Ascending aorta (tissue), 2 donors: ENCODE data around the gene SIRT1. TPM values are rescaled to one million over a fixed set of nuclear protein-coding genes. Genes with fewer than 3 reads are reported as not detected.
"Not testable (repeated sequence)": the region's sequence is repeated elsewhere in the genome, so short reads cannot be mapped to it uniquely, and the experiment has no call there.

ENCODE experiments used
- DNase-seq, 2 donors: peaks; one replicate each; pipeline ENCODE4 v3.0.0-alpha.2; 2019; ENCODE audit warnings: low spot score in 2 of 2
- H3K27ac ChIP-seq, 2 donors: fragments of 200-600 bp; sonication (generic); one replicate each; pipeline ENCODE4 v1.5.1; 2016 to 2017; ENCODE audit warnings: mild to moderate bottlenecking in 1 of 2
- H3K27me3 ChIP-seq: fragments of 200-600 bp; sonication (generic); one replicate; pipeline ENCODE4 v1.5.1; 2017
- H3K36me3 ChIP-seq, 2 donors: fragments of 200-600 bp; sonication (generic); one replicate each; pipeline ENCODE4 v1.5.1; 2016
- H3K4me1 ChIP-seq, 2 donors: fragments of 200-600 bp; sonication (generic); one replicate each; pipeline ENCODE4 v1.5.1; 2016 to 2017; ENCODE audit warnings: mild to moderate bottlenecking in 1 of 2
- H3K4me3 ChIP-seq, 2 donors: fragments of 200-600 bp; sonication (generic); one replicate each; pipeline ENCODE4 v1.5.1; 2016 to 2017; ENCODE audit warnings: mild to moderate bottlenecking in 1 of 2
- H3K9me3 ChIP-seq, 2 donors: fragments of 200-600 bp; sonication (generic); one replicate each; pipeline ENCODE4 v1.5.1; 2016
- CTCF ChIP-seq, 3 experiments: fragments of 200-600 bp in 2 of 3; fragments of 450-650 bp in 1 of 3; sonication (generic) in 2 of 3; IDR thresholded peaks; one replicate each; pipeline ENCODE4 v1.5.1; 2016 to 2019; ENCODE audit warnings: antibody characterized with exemption in 3 of 3, mild to moderate bottlenecking in 1 of 3, moderate library complexity in 1 of 3
- intact Hi-C: fragments of 100-400 bp; cut with DNase I; formaldehyde crosslinking; loops from one replicate; pipeline ENCODE4 v1.15.1; 2023
- total RNA-seq: library from RNA; depleted of rRNA; stranded (reverse); fragments of >200 nt; gene quantifications from one replicate; pipeline ENCODE4 v1.1.0, GENCODE V29; 2016

Gene SIRT1
- total RNA-seq, 1 donor from 2014 or later = 7.6 TPM

DNA sequence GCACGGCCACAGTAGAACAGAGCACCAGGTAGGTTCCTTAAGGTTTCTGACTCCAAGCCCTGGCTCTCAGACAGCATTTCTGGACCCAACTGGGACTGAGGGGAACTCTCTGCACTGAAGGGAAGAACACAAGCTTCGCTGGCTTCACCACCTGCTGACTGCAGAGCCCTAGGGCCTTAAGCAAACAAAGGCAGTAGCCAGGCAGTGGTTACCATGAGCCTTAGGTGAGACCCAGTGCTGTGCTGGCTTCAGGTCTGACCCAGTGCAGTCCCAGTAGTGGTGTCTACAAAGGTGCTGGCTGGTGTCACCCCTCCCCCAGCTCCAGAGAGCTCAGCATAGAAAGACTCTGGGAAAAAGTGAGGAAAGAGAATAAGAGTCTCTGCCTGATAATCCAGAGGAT lies 59.5 kb downstream of the SIRT1 start:
- Histone ChIP-seq H3K27ac (no peak overlapping the region), H3K4me1 (no peaks in the 10 kb centered on the region), H3K27me3 (no peaks in the 10 kb centered on the region), H3K36me3 (peaks cover 34 to 53% of the 10 kb centered on the region in 2 donors), H3K4me3 (no peak overlapping the region), H3K9me3 (no peaks in the 10 kb centered on the region)
- TF ChIP-seq CTCF (IDR thresholded peaks at IDR 0.05) = no peak
- DNase-seq = no peak
- intact Hi-C loops = no loop called here

DNA sequence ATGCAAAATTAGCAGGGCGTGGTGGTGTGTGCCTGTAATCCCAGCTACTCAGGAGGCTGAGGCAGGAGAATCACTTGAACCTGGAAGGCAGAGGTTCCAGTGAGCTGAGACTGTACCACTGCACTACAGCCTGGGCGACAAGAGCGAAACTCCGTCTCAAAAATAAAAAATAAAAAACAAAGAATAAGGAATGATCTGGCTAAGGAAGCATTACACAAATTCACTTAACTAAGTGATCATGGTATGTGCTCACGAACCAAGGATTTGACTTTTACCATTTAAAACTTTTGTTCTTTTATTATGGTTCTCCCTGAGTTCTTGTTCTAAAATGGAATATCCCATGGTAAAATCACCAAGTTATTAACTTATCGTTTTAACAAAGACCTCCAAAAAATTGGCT lies 71.2 kb downstream of the SIRT1 start:
- no peak for DNase-seq
- intact Hi-C loops = no loop called here
- Histone ChIP-seq H3K36me3 (peaks cover 15 to 29% of the 10 kb centered on the region in 2 donors), H3K4me1 (no peaks in the 10 kb centered on the region), H3K9me3 (no peaks in the 10 kb centered on the region), H3K27ac (no peak overlapping the region), H3K4me3 (no peak overlapping the region), H3K27me3 (no peaks in the 10 kb centered on the region)
- TF ChIP-seq CTCF (IDR thresholded peaks at IDR 0.05) = no peak

DNA sequence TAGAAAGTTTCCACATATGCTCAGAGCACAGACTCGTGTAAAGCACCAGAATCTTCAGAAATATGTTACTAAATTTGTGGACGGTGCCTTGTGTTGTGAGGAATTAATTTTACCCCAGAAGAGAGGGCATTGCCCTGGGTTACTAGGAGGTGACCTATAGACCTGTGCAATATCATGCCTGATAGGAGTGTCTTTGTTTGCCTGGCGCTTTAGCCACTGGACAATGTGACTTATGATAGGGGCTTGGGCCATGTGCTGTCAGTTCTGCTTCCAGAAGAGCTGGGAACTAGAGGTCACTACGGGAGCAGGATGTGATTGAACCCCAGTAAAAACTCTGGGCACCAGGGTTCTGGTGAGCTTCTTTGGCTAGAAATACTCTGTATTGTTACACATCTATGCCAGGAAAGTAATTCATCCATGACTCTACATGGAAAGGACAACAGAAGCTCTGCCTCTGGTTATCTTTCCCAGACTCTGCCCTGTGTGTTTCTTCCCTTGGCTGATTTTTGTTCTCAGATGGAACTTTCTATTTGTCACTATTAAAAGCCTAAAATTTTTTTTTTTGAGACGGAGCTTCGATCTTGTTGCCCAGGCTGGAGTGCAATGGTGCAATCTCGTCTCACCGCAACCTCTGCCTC lies 75.5 kb downstream of the SIRT1 start:
- Histone ChIP-seq H3K4me1 (no peaks in the 10 kb centered on the region), H3K9me3 (no peaks in the 10 kb centered on the region), H3K27ac (no peak overlapping the region), H3K27me3 (no peaks in the 10 kb centered on the region), H3K36me3 (peaks cover 6 to 15% of the 10 kb centered on the region in 2 donors), H3K4me3 (no peak overlapping the region)
- intact Hi-C loops = no loop called here
- no peak for TF ChIP-seq CTCF (IDR thresholded peaks at IDR 0.05)
- no peak for DNase-seq

DNA sequence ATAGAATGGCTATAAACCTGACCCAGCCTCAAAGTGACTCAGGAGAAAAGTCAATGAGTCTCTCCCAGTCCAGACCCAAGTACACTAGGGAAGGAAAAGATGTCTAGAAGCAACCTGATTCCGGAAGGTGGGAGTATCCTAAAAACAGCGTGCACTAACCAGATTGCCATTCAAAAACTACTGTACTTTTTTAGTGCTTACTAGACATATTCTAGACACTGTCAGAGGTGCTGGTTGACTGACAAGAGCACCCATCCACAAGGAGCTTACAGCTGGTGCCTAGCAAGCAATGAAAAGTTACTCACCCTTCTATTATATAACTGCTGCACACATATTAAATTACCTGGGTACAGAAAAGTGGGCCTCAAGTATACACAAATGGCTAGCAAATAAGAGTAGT lies 81.0 kb downstream of the SIRT1 start:
- DNase-seq = no peak
- Histone ChIP-seq H3K4me1 (no peaks in the 10 kb centered on the region), H3K27ac (no peak overlapping the region), H3K36me3 (peaks cover 17 to 24% of the 10 kb centered on the region in 2 donors), H3K27me3 (no peaks in the 10 kb centered on the region), H3K9me3 (no peaks in the 10 kb centered on the region), H3K4me3 (no peak overlapping the region)
- intact Hi-C loops = no loop called here
- TF ChIP-seq CTCF (IDR thresholded peaks at IDR 0.05) = no peak

GRCh38 chr10:67966035-67966434 lies 81.6 kb downstream of the SIRT1 start:
- H3K4me1 ChIP-seq, H3K27me3 ChIP-seq, intact Hi-C loops, DNase-seq, H3K4me3 ChIP-seq, H3K9me3 ChIP-seq, H3K27ac ChIP-seq: not testable (repeated sequence)
- peaks cover 17 to 19% of the 10 kb centered on the region in 2 donors for H3K36me3 ChIP-seq

Other genes with a start within 250 kb of the SIRT1 start
- under 0.01 TPM for gene CTNNA3, start 188.5 kb upstream of the SIRT1 start, total RNA-seq
- 3.2 TPM for gene DNAJC12, start 46.5 kb upstream of the SIRT1 start, total RNA-seq
- 15.0 TPM for gene HERC4, start 190.6 kb downstream of the SIRT1 start, total RNA-seq
- gene MYPN, start 224.8 kb downstream of the SIRT1 start, total RNA-seq = not detected